Measurements from ENCODE around the gene SIRT7.

SIRT7 gene, protein sequence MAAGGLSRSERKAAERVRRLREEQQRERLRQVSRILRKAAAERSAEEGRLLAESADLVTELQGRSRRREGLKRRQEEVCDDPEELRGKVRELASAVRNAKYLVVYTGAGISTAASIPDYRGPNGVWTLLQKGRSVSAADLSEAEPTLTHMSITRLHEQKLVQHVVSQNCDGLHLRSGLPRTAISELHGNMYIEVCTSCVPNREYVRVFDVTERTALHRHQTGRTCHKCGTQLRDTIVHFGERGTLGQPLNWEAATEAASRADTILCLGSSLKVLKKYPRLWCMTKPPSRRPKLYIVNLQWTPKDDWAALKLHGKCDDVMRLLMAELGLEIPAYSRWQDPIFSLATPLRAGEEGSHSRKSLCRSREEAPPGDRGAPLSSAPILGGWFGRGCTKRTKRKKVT

DNA sequence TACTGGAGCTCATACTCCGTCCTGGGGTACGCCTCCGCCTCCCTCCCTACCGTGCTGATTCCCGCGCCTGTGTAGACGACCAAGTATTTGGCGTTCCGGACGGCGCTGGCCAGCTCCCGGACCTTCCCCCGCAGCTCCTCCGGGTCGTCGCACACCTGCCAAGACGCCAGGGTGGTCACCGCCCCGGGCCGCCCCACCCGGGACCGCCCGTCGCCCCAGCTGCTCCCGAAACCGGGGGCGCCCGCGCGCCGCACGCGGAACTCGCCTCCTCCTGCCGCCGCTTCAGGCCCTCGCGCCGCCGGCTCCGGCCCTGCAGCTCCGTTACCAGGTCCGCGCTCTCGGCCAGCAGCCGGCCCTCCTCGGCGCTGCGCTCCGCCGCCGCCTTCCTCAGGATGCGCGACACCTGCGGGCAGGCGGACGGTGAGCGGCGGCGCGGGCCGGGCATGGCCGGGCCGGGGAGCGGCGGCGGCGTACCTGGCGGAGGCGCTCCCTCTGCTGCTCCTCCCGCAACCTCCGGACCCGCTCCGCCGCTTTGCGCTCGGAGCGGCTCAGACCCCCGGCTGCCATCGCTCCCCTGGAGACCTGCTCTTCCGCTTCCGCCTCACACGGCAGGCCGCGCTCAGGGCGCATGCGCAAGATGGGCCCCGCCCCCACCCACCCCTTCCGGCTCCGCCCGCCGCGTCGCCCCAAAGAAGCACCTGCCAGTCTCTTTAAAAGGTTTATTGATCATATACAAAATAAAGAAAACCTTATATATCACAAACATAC is at the start of gene SIRT7:
Gene SIRT7, minus strand, starts transcription at position 612 of the 768 bp plus-strand sequence. Its CDS starts 45 bp downstream, at position 567.
- no peak for FAIRE-seq

DNA sequence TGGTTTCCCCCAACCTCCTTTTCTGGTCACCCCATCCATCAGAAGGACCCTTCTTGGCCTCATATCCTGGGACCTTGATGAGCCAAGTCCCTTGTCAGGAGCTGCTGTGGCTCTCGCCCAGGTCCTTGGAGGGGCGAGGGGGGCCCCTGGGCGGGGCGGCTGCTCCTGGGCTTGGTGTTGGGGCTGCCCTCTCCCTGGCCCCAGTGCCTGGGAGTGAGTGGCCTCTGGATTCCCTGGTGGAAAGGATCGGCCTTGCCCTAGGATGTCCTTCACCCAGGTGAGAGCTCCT is 49.2 kb upstream of the SIRT7 start:
- no peak for FAIRE-seq

DNA sequence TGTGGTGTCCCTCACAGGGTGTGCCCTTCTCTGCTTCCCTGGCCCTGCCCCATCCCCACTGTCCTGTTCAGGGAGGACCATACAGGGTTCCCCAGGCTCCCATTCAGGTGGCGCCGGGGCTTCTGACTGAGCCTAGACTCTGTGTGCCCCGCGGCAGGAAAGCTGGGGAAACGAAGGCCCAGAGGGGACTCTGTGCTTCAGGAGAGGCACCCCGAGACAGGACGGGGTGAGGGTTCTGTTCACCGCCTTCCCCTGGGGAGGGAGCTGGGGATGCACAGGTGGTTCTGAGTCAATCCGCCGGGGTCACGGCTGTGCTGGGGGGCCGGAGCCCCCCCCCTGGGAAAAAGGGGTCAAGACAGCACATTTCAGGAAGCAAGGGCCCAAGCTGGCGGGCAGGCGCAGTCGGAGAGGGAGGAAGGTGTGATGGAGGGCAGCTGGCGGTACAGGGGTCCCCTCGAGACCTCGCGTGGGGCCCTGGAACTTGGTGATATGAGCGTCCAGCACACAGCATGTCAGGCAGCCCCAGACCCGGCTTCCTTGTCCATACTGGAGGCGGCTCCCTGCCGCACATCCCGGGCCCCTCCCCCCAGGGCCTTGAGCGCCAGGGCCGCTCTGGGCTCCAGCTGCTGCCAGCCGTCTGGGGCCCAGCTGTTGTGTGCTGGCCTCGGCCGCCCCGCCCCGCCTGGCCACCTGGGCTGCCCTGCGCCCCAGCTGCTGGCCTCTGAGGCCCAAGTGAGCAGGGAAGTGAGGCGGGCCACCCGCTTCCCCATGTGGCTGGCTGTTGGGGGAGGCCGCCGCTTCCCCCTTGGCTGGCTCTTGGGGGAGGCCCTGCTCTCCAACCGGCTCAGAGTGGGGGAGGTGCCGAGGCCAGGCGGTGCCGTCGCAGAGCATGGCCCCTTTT is 48.6 kb upstream of the SIRT7 start:
- FAIRE-seq: no peak

GRCh38 chr17:81964081-81964849 is 46.3 kb upstream of the SIRT7 start:
- no peak for FAIRE-seq

- FAIRE-seq: no peak
These were observed 44.8 kb upstream of the SIRT7 start for GRCh38 chr17:81962499-81963441.

DNA sequence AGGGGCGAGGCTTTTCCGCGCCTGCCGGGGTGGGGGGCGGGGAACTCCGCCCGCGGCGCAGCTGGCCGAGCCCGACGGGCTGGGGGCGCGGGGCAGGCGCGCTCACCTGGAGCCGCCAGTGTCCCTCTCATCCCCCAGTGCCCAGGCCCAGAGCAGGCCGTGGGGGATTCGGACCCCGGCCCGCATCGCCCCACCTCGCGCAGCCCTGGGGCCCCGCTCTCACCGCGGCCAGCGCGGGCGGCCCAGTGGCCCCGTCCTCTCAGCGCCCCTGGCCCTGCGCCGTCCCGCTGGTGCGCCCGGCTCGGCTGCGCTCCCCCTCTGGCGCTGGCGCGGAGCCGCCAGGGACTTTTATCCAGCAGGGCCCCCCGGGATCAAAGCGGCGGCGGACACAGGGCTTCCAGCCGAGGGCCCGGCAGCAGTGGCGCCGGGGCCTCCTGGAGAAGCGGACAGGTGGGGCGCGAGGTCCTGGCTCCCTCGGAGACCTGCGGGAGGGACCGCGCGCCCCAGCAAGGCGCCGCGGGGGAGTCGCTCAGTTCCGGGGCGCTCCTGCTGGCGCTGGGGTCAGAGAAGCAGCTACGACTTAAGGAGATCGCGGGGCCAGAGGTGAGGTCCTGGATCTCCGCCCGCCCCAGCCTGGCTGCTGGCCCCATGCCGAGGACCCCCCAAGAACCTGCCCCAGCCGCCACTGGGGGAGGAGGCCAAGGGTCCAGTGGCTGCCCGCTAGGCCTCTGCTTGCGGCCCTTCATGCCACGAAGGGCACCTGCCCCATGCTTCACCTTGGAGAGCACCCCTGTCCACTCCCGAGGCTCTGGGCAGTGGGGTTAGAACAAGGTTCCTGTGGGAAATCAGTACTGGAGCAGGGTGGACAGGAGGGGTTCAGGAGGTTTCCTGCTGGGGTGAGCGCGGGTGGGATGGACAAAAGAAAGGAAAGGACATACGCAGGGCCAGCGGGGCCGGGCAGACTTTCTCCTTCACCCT is 43.8 kb upstream of the SIRT7 start:
- FAIRE-seq: no peak

DNA sequence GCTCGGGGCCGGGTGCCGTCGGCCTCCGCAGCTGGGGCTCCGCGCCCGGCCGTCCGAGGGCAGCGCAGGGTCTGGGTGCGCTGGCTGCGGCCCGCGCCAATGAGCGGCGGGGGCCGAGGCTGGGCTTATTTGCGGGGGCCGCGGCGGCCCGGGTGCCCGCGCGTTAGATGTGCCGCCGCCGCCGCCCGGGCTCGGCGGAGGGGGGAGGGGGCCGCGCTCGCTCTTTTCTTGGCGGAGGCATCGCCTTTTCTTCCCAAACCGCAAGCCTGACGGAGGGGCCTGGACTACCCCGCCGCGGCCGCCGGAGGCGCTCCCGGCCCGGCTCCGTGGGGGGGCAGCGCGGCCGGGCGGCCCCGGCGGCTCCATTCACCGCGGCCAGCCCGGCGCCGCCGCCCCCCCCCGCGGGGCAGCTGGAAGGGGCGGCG is 43.1 kb upstream of the SIRT7 start, which contains the start of gene NOTUM:
Gene NOTUM, minus strand, starts transcription at position 101 of the 425 bp plus-strand sequence. CDS start 278 bp downstream, outside the sequence.
- FAIRE-seq: no peak

- FAIRE-seq: no peak
These were observed 42.4 kb upstream of the SIRT7 start for GRCh38 chr17:81960130-81960958.

DNA sequence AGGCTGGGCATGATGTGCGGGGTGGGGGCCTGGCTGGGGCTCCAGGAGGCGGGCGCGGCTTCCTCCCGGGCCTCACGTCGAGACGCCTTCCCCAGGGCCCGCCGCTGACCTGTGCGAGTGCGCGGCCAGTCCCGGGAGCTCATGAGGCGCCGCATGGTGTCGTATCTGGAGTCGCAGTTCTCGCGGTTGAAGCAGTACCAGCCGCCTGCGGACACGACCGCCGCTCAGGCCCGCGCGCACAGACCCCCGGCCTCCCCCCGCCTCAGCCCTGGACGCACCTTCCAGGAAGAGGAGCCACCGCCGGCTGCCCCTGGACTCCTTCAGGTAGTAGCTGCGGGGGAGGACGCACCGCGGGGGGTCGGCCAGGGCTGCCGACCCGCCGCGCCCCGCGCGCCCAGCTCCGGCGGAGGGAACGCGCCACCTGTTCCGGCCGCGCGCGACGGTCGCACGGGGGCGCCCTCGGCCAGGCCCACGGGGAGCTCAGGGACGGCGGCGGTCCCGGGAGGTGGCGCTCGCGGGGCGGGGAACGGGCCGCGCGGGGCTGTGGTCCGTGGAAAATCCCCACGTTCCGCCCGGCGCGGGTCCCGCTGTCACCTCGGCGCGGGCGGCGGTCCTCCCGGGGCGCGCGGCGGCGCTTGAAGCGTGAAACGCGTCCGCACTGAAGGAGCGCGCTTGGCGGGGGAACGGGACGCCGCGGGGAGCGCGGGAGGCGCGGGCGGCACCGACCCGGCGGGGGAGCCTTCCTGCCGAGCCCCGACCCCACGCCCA is 41.6 kb upstream of the SIRT7 start:
- FAIRE-seq: no peak

- FAIRE-seq: no peak
These were observed 40.8 kb upstream of the SIRT7 start for GRCh38 chr17:81958633-81959342.

GRCh38 chr17:81957691-81958432 is 39.9 kb upstream of the SIRT7 start:
- no peak for FAIRE-seq

DNA sequence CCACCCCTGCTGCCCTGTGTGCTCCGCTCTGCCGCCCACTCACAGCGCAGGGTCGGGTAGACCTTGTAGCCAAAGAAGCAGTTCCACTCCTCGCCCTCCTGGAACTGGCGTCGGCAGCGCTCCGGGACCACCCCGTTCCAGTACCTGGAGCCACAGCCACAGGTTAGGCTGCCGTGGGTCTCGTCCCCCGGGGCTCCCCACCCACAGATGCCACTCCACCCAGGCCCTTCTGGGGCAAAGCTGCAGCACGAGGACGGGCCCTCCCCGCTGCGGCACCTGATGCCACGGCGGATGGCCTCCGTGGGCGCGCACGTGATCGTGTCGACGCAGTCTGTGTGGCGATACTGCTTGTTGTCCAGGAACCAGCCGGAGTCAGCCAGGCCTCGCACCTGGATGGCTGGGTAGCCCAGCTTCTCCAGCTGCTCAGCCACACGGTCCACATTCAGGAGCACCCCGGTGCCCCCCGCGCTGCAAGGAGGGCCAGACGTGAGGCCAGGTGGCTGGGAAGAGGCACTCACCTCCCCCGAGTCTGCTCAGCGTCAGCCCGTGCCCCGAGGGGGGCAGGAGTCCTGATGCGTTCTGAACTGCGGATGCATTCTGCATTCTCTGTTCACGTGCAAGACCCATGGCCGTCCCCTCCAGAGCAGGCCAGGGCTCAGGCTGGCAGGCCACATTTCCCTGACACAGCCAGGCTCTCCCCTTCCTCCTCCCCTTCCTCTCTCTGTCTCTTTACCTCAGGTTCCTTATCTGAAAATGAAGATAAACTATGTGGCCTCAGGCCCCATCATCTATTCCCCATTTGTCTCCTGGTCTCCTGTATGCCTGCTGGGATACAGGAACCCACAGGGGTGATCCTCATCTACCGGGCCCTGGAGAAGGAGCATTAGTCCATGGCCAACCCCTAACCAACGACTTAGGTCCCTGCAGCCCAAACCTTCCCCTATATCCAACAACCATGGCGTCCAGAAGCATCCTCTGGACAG is 38.9 kb upstream of the SIRT7 start:
- FAIRE-seq: no peak

- no peak for FAIRE-seq
These were observed 38.0 kb upstream of the SIRT7 start for GRCh38 chr17:81955756-81956544.

DNA sequence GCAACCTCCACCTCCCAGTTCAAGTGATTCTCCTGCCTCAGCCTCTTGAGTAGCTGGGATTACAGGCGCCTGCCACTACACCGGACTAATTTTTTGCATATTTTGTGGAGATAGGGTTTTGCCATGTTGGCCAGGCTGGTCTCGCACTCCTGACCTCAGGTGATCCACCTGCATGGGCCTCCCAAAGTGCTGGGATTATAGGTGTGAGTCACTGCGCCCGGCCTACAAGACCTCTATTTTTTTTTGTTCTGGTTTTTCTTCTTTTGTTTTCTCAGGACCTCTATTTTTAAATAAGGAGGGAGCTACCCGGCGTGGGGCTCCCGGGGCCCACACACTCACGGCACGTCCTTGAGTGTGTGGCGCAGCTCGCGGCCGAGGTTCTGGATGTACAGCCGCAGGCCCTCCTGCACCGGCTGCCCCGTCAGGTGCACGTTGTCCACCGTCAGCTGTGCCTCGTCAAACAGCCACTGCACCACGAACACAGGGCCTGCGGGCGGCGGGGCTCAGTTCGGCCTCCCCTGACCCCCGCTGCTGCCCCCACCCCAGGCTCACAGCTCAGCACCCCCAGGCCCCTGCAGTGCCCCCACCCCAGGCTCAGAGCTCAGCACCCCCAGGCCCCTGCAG is 37.2 kb upstream of the SIRT7 start:
- no peak for FAIRE-seq
